HAP-1 (cell line): Measurements from ENCODE around the gene IQCH.
"Not testable (repeated sequence)": the region's sequence is repeated elsewhere in the genome, so short reads cannot be mapped to it uniquely, and the experiment has no call there.

ENCODE experiments used
- DNase-seq, 2 experiments: peaks; one replicate each; pipeline ENCODE4 v3.0.0-alpha.2; 2016 to 2020; ENCODE audit warnings: low spot score in 2 of 2
- H3K27me3 ChIP-seq: fragments of 250-450 bp; sonication (Bioruptor Pico); 2 replicates; pipeline ENCODE4 v1.5.1; 2020; ENCODE audit warnings: low read depth, mild to moderate bottlenecking, moderate library complexity
- H3K36me3 ChIP-seq: fragments of 250-450 bp; sonication (Bioruptor Pico); replicated peaks from 2 replicates; pipeline ENCODE4 v1.5.1; 2020; ENCODE audit warnings: mild to moderate bottlenecking
- H3K4me1 ChIP-seq: fragments of 250-450 bp; sonication (Bioruptor Pico); 2 replicates; pipeline ENCODE4 v1.5.1; 2020; ENCODE audit warnings: mild to moderate bottlenecking
- H3K4me3 ChIP-seq: fragments of 250-450 bp; sonication (Bioruptor Pico); 2 replicates; pipeline ENCODE4 v1.5.1; 2020; ENCODE audit warnings: mild to moderate bottlenecking, moderate library complexity
- H3K9me3 ChIP-seq: fragments of 250-450 bp; sonication (Bioruptor Pico); 2 replicates; pipeline ENCODE4 v1.5.1; 2020; ENCODE audit warnings: mild to moderate bottlenecking, moderate library complexity
- in situ Hi-C: fragments of 300-500 bp; cut with MboI; formaldehyde crosslinking; loops from 3 replicates; pipeline ENCODE4 v1.14.3; 2020; ENCODE audit warnings: low sequenced_read_pairs, inconsistent platforms, mixed read lengths

The IQCH gene

DNA sequence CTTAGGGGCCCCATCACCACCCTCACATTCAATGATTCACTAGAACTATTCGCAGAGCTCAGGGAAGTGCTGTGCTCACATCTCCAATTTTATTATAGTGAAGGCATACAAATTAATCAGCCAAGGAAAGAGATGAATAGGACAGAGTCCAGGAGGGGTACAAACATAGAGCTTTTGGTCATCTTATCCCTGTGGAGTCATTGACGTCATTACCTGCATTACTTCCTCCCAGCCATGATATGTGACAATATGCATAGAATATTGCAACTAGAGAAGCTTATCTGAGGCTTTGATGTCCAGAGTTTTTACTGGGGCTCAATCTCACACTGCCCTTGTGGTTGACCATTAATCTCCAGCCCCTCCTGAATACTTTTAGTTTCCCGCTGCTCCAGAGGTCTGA lies 1.5 kb downstream of the IQCH start:
- Histone ChIP-seq H3K27me3 (no peaks in the 10 kb centered on the region), H3K36me3 (no peaks in the 10 kb centered on the region), H3K4me1 (peaks cover 7% of the 10 kb centered on the region), H3K4me3 (no peak overlapping the region), H3K9me3 (no peaks in the 10 kb centered on the region)
- in situ Hi-C loops = no loop called here
- DNase-seq = no peak

DNA sequence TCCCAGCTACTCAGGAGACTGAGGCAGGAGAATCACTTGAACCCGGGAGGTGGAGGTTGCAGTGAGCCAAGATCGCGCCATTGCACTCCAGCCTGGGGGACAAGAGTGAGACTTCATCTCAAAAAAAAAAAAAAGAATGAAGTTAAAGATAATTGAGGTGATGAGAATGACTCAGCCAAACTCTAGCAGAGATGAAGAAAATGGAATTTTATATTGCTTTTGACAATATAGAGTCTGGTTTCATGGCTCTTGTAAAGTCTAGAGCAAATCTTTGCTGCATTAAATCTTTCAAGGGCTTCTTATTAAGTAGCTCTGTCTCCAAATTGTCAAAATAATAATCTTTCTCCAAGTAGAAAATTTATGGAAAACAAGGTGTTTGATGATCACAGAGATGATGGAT lies 3.8 kb downstream of the IQCH start:
- in situ Hi-C loops, H3K27me3 ChIP-seq, DNase-seq, H3K9me3 ChIP-seq, H3K4me3 ChIP-seq, H3K36me3 ChIP-seq, H3K4me1 ChIP-seq: not testable (repeated sequence)

- in situ Hi-C loops = no loop called here
- H3K27me3 ChIP-seq = no peaks in the 10 kb centered on the region
- no peak overlapping the region for H3K4me3 ChIP-seq
- no peaks in the 10 kb centered on the region for H3K36me3 ChIP-seq
- no peak for DNase-seq
- no peaks in the 10 kb centered on the region for H3K9me3 ChIP-seq
- peaks cover 2% of the 10 kb centered on the region; the same call in 1 of the 2 replicates for H3K4me1 ChIP-seq
Measured at GRCh38 chr15:67259379-67259778, 4.8 kb downstream of the IQCH start.

DNA sequence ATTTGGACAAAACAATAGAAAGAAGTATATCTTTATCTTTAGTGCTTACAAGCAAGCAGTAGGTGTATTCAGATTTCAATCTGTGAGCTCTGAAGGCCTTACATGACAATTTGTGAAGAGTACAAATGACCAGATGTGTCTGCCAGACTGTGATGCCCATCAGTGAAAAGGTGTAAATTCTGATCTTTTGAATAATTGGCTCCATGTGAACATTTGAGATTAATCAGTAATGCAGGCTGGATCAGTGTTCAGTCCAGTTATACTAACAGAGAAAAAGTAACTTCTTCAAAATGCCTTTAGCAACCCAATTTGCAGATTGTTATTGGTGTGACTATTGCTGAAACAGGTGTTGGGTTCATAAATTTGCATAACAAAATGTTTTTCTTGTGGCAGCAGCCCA lies 5.2 kb downstream of the IQCH start:
- H3K4me1 ChIP-seq = peaks cover 2% of the 10 kb centered on the region; the same call in 1 of the 2 replicates
- DNase-seq = no peak
- no peaks in the 10 kb centered on the region for H3K9me3 ChIP-seq
- H3K27me3 ChIP-seq = no peaks in the 10 kb centered on the region
- in situ Hi-C loops = no loop called here
- H3K36me3 ChIP-seq = no peaks in the 10 kb centered on the region
- H3K4me3 ChIP-seq = no peak overlapping the region

GRCh38 chr15:67266870-67267269 lies 12.3 kb downstream of the IQCH start:
- in situ Hi-C loops = no loop called here
- DNase-seq = no peak
- no peak overlapping the region for H3K4me3 ChIP-seq
- H3K4me1 ChIP-seq = no peaks in the 10 kb centered on the region; the same call in 1 of the 2 replicates
- no peaks in the 10 kb centered on the region for H3K9me3 ChIP-seq
- no peaks in the 10 kb centered on the region for H3K36me3 ChIP-seq
- H3K27me3 ChIP-seq = peaks cover 2% of the 10 kb centered on the region

- DNase-seq = no peak
- in situ Hi-C loops = no loop called here
- H3K27me3 ChIP-seq = peaks cover 2% of the 10 kb centered on the region
- no peaks in the 10 kb centered on the region for H3K36me3 ChIP-seq
- H3K9me3 ChIP-seq = no peaks in the 10 kb centered on the region
- H3K4me1 ChIP-seq = no peaks in the 10 kb centered on the region; the same call in 1 of the 2 replicates
- H3K4me3 ChIP-seq = no peak overlapping the region
Measured at GRCh38 chr15:67267440-67267839, 12.9 kb downstream of the IQCH start.

GRCh38 chr15:67267951-67268941 lies 13.7 kb downstream of the IQCH start:
- H3K9me3 ChIP-seq = no peaks in the 10 kb centered on the region

DNA sequence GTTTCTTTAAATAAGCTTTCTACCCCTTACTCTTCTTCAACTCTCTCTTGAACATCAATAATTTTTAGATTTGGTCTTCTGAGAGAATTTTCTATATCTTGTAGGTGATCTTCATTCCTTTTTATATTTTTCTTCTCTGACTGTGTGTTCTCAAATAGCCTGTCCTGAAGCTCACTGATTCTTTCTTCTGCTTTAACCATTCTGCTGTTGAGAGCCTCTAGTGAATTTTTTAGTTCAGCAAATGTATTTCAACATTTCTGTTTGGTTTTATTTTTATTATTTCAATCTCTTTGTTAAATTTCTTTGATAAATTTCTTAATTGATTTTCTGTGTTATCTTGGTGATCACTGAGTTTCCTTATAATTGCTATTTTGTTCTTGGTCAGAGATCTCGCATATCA lies 19.6 kb downstream of the IQCH start:
- Histone ChIP-seq H3K4me3 (no peak overlapping the region), H3K9me3 (no peaks in the 10 kb centered on the region), H3K27me3 (no peaks in the 10 kb centered on the region; the same call in none of the 2 replicates), H3K36me3 (no peaks in the 10 kb centered on the region), H3K4me1 (peaks cover 2% of the 10 kb centered on the region; the same call in 1 of the 2 replicates)
- in situ Hi-C loops = no loop called here
- no peak for DNase-seq

More at GRCh38 chr15:67267951-67268941, 13.7 kb downstream of the IQCH start:
- H3K4me3 ChIP-seq = no peak overlapping the region
- H3K27me3 ChIP-seq = peaks cover 2% of the 10 kb centered on the region
- no peaks in the 10 kb centered on the region; the same call in 1 of the 2 replicates for H3K4me1 ChIP-seq
- peak in 1 of 2 experiments; percentile 54 for DNase-seq
- in situ Hi-C loops = no loop called here
- no peaks in the 10 kb centered on the region for H3K36me3 ChIP-seq

DNA sequence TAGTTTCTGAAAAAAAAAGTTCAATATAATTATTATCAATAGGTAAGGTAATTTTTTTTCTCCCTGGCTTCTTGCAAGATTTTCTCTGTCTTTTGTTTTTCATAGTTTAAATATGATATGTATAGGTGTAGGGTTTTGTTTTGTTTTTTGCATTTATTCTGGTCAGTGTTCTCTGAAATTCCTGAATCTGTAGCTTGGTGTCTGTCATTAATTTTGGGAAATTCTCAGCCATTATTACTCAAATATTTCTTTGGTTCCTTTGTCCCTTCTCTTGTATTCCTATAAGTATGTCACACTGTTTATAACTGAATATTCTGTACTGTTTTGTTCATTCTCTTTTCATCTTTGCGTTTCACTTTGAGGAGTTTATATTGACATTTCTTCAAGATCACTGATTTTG lies 22.1 kb downstream of the IQCH start:
- Histone ChIP-seq H3K27me3 (no peaks in the 10 kb centered on the region), H3K4me3 (no peak overlapping the region), H3K4me1 (peaks cover 2% of the 10 kb centered on the region; the same call in 1 of the 2 replicates), H3K9me3 (no peaks in the 10 kb centered on the region), H3K36me3 (no peaks in the 10 kb centered on the region)
- in situ Hi-C loops = no loop called here
- no peak for DNase-seq

- Histone ChIP-seq H3K4me1 (peaks cover 2% of the 10 kb centered on the region; the same call in 1 of the 2 replicates), H3K4me3 (no peak overlapping the region), H3K27me3 (0 out of 2 replicates have a peak, but pooled peaks cover 3% of the 10 kb centered on the region), H3K9me3 (no peaks in the 10 kb centered on the region), H3K36me3 (no peaks in the 10 kb centered on the region)
- in situ Hi-C loops = no loop called here
- no peak for DNase-seq
Measured at GRCh38 chr15:67280217-67280616, 25.6 kb downstream of the IQCH start.

DNA sequence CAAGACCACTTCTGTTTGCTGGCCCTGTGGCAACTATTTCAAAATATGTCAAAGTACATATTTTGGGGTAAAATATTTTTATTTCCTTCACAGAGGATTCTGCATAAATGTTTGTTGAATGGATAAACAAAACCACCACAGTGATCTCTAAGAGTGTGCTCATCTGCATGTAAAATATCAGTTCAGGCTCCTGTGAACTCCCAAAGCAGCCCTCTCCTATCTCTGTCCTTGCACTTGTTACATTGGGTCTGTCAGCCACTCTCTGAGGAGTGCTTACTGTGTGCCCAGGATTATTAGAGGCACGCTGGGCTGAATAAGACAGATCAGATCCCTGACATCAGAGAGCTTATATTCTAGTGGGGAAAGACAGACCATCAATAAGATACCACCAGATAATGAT lies 27.1 kb downstream of the IQCH start:
- no peak overlapping the region for H3K4me3 ChIP-seq
- H3K27me3 ChIP-seq = 0 out of 2 replicates have a peak, but pooled peaks cover 3% of the 10 kb centered on the region
- no peak for DNase-seq
- peaks cover 2% of the 10 kb centered on the region; the same call in 1 of the 2 replicates for H3K4me1 ChIP-seq
- no peaks in the 10 kb centered on the region for H3K9me3 ChIP-seq
- H3K36me3 ChIP-seq = no peaks in the 10 kb centered on the region
- in situ Hi-C loops = no loop called here

DNA sequence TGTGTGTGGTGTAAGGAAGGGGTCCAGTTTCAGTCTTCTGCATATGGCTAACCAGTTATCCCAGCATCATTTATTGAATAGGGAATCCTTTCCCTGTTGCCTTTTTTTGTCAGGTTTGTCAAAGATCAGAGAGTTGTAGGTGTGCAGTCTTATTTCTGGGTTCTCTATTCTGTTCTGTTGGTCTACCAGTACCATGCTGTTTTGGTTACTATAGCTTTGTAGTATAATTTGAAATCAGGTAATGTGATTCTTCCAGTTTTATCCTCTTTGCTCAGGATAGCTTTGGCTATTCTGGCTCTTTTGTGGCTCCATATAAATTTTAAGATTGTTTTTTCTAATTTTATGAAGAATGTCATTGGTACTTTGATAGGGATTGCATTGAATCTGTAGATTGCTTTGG lies 31.0 kb downstream of the IQCH start:
- H3K36me3 ChIP-seq, H3K4me1 ChIP-seq, in situ Hi-C loops, H3K27me3 ChIP-seq, H3K9me3 ChIP-seq, H3K4me3 ChIP-seq, DNase-seq: not testable (repeated sequence)

- H3K9me3 ChIP-seq, DNase-seq, H3K4me3 ChIP-seq, H3K36me3 ChIP-seq, in situ Hi-C loops, H3K27me3 ChIP-seq, H3K4me1 ChIP-seq: not testable (repeated sequence)
Measured at GRCh38 chr15:67286400-67286799, 31.8 kb downstream of the IQCH start.

DNA sequence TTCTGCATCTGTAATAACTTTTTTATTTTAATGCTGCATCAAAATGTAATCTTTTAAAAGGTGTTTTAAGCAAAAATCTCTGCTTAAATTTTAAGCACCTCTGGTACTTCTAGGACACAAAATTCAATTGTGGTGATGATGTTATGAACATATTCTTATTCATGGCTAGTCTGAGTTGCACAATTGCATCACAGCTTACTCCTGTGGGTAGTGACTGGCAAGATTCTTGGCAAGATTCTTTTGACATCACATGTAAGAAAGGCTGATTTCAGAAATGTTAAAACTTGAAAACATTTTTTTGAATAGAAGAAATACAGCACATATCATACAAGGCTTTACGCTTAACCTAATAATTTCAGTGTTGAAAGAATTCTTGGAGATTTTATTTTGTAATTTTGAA lies 35.7 kb downstream of the IQCH start:
- Histone ChIP-seq H3K27me3 (peaks cover 2% of the 10 kb centered on the region; the same call in 1 of the 2 replicates), H3K36me3 (no peaks in the 10 kb centered on the region), H3K4me3 (no peak overlapping the region), H3K4me1 (no peaks in the 10 kb centered on the region), H3K9me3 (no peaks in the 10 kb centered on the region; the same call in 1 of the 2 replicates)
- no peak for DNase-seq
- in situ Hi-C loops = no loop called here
